ENCODE measurements around the gene STRADA. TPM values are rescaled to one million over a fixed set of nuclear protein-coding genes. Genes with fewer than 3 reads are reported as not detected.

The STRADA gene
- polyA plus RNA-seq, 3 donors: 12.5 to 51.9 (median 19.8) TPM

- Mint-ChIP-seq H3K9me3 (no peaks in the 10 kb centered on the region), H3K36me3 (peaks cover 9 to 28% of the 10 kb centered on the region in 2 donors), H3K4me3 (peak within 1 kb of the TSS; percentile 92 to 96), H3K27ac (peak within 1 kb of the TSS; percentile 99 to 100 (median 99)), H3K4me1 (peaks cover 59% of the 10 kb centered on the region), H3K27me3 (ENCODE audit: low read depth in 3 of 3) (peaks cover 0 to 1% (median 0%) of the 10 kb centered on the region in 3 donors)
- peaks cover 67% of the 10 kb centered on the region for H4K20me1 ChIP-seq (ENCODE audit: insufficient read depth, low read length)
- H3K9me3 ChIP-seq (replicated peaks in 1 of 2; ENCODE audit: control insufficient read depth in 1 of 2, insufficient read depth in 1 of 2, low read length in 2 of 2): no peaks in the 10 kb centered on the region
- H3K79me2 ChIP-seq (ENCODE audit: insufficient read depth, low read length): peaks cover 91% of the 10 kb centered on the region
- no peak for TF ChIP-seq CTCF (IDR thresholded peaks at IDR 0.05)
- peaks cover 10 to 20% of the 10 kb centered on the region in 2 donors for H3K36me3 ChIP-seq (replicated peaks in 1 of 2; ENCODE audit: control insufficient read depth in 1 of 2, insufficient read depth in 2 of 2, low read length in 2 of 2)
- peak within 1 kb of the TSS; percentile 98 for H3K4me2 ChIP-seq (replicated peaks; ENCODE audit: extremely low read depth, low read length, poor library complexity, severe bottlenecking)
- no peaks in the 10 kb centered on the region for H3K27me3 ChIP-seq (ENCODE audit: control insufficient read depth in 2 of 2, insufficient read depth in 2 of 2, low read length in 2 of 2)
- peaks cover 39 to 54% of the 10 kb centered on the region in 2 donors for H3K4me1 ChIP-seq (ENCODE audit: control insufficient read depth in 1 of 2, insufficient read depth in 2 of 2, low read length in 2 of 2)
- intact Hi-C loops (cut with micrococcal nuclease): loop anchor here (1.0 to 10.0 kb wide), 4 partner anchors 31 to 149 kb away; partner anchors contain the start of genes MAP3K3 (in 1 of the 2) and SMARCD2 (in 1 of the 2)
- peak within 1 kb of the TSS; percentile 93 for H3K9ac ChIP-seq (ENCODE audit: insufficient read depth, low read length, poor library complexity, severe bottlenecking)
- H3K4me3 ChIP-seq (replicated peaks in 1 of 3; ENCODE audit: low read depth in 2 of 3, low read length in 3 of 3): peak within 1 kb of the TSS; percentile 93 to 96 (median 94)
- peak; percentile 98 to 99 (median 99) for DNase-seq
- H3K27ac ChIP-seq (ENCODE audit: low read depth in 1 of 2, low read length in 2 of 2): peak within 1 kb of the TSS; percentile 93 to 94
- under 1% methylated on average over 67 of the region's 74 CpGs for WGBS (ENCODE audit: insufficient coverage)
- peak within 1 kb of the TSS; percentile 92 for H2AFZ ChIP-seq (ENCODE audit: insufficient read depth, low read depth, low read length, poor library complexity, severe bottlenecking)
These were observed 31.9 kb upstream of the STRADA start, which contains the start of gene CCDC47 for GRCh38 chr17:63773272-63774140. Gene CCDC47, minus strand, starts transcription at chr17:63773597. Its CDS starts 7,422 bp downstream, at chr17:63766175.

- Histone ChIP-seq H3K27ac (ENCODE audit: low read depth in 1 of 2, low read length in 2 of 2) (peak overlapping the region; percentile 93 to 94), H3K4me1 (ENCODE audit: control insufficient read depth in 1 of 2, insufficient read depth in 2 of 2, low read length in 2 of 2) (peaks cover 39 to 54% of the 10 kb centered on the region in 2 donors), H3K4me3 (replicated peaks in 1 of 3; ENCODE audit: low read depth in 2 of 3, low read length in 3 of 3) (peak overlapping the region; percentile 93 to 96 (median 94)), H3K36me3 (replicated peaks in 1 of 2; ENCODE audit: control insufficient read depth in 1 of 2, insufficient read depth in 2 of 2, low read length in 2 of 2) (peaks cover 8 to 20% of the 10 kb centered on the region in 2 donors), H3K4me2 (replicated peaks; ENCODE audit: extremely low read depth, low read length, poor library complexity, severe bottlenecking) (peak overlapping the region; percentile 98), H2AFZ (ENCODE audit: insufficient read depth, low read depth, low read length, poor library complexity, severe bottlenecking) (peak overlapping the region; percentile 92), H3K79me2 (ENCODE audit: insufficient read depth, low read length) (peaks cover 91% of the 10 kb centered on the region), H3K9ac (ENCODE audit: insufficient read depth, low read length, poor library complexity, severe bottlenecking) (peak overlapping the region; percentile 93), H3K9me3 (replicated peaks in 1 of 2; ENCODE audit: control insufficient read depth in 1 of 2, insufficient read depth in 1 of 2, low read length in 2 of 2) (no peaks in the 10 kb centered on the region), H3K27me3 (ENCODE audit: control insufficient read depth in 2 of 2, insufficient read depth in 2 of 2, low read length in 2 of 2) (no peaks in the 10 kb centered on the region), H4K20me1 (ENCODE audit: insufficient read depth, low read length) (peaks cover 67% of the 10 kb centered on the region)
- no peak for TF ChIP-seq CTCF (IDR thresholded peaks at IDR 0.05)
- Mint-ChIP-seq H3K36me3 (peaks cover 6 to 26% of the 10 kb centered on the region in 2 donors), H3K4me1 (peaks cover 58% of the 10 kb centered on the region), H3K9me3 (no peaks in the 10 kb centered on the region), H3K27me3 (ENCODE audit: low read depth in 3 of 3) (peaks cover 0 to 1% (median 0%) of the 10 kb centered on the region in 3 donors), H3K4me3 (peak overlapping the region; percentile 92 to 96), H3K27ac (peak overlapping the region; percentile 99 to 100 (median 99))
- intact Hi-C loops (cut with micrococcal nuclease): loop anchor here (1.0 to 10.0 kb wide), 4 partner anchors 31 to 148 kb away; partner anchors contain the start of genes MAP3K3 (in 1 of the 2) and SMARCD2 (in 1 of the 2)
- WGBS (ENCODE audit: insufficient coverage): 3% methylated on average over 4 of the region's 7 CpGs
- DNase-seq: peak in 2 of 3 donors; percentile 37 to 57
These were observed 31.2 kb upstream of the STRADA start for GRCh38 chr17:63772801-63773271.
